Dendritic cell treated with granulocyte-macrophage colony-stimulating factor and Interleukin-4, amounts not matched to agents 40 ng/mL and 50 ng/mL, for 4 days (primary cell): Measurements from ENCODE around the gene TSPEAR.

Source experiments
- H3K27ac Mint-ChIP-seq: one replicate; pipeline ENCODE4 v1.8.0; 2022; ENCODE audit warnings: mild to moderate bottlenecking, mixed read lengths
- H3K27me3 Mint-ChIP-seq: one replicate; pipeline ENCODE4 v1.8.0; 2022; ENCODE audit warnings: mild to moderate bottlenecking, mixed read lengths
- H3K36me3 Mint-ChIP-seq: one replicate; pipeline ENCODE4 v1.8.0; 2022; ENCODE audit warnings: low read depth, mixed read lengths
- H3K4me1 Mint-ChIP-seq: one replicate; pipeline ENCODE4 v1.8.0; 2022; ENCODE audit warnings: low read depth, mixed read lengths
- H3K4me3 Mint-ChIP-seq: one replicate; pipeline ENCODE4 v1.8.0; 2022; ENCODE audit warnings: mild to moderate bottlenecking, moderate library complexity, mixed read lengths
- H3K9me3 Mint-ChIP-seq: one replicate; pipeline ENCODE4 v1.8.0; 2022; ENCODE audit warnings: mixed read lengths
- intact Hi-C: fragments of 100-400 bp; cut with micrococcal nuclease; formaldehyde crosslinking; loops from one replicate; pipeline ENCODE4 v1.15.0; 2022

Gene TSPEAR

GRCh38 chr21:44544566-44544965, 166.8 kb downstream of the TSPEAR start:
- intact Hi-C loops = no loop called here
- Mint-ChIP-seq H3K9me3 (peaks cover 15% of the 10 kb centered on the region), H3K4me3 (no peak overlapping the region), H3K4me1 (no peaks in the 10 kb centered on the region), H3K27ac (no peak overlapping the region), H3K36me3 (no peaks in the 10 kb centered on the region), H3K27me3 (peaks cover 31% of the 10 kb centered on the region)

GRCh38 chr21:44542716-44543115, 168.7 kb downstream of the TSPEAR start:
- Mint-ChIP-seq H3K4me1 (no peaks in the 10 kb centered on the region), H3K4me3 (no peak overlapping the region), H3K9me3 (peaks cover 15% of the 10 kb centered on the region), H3K27ac (no peak overlapping the region), H3K36me3 (no peaks in the 10 kb centered on the region), H3K27me3 (peaks cover 16% of the 10 kb centered on the region)
- intact Hi-C loops = no loop called here

GRCh38 chr21:44540741-44541288, 170.6 kb downstream of the TSPEAR start:
- Mint-ChIP-seq H3K4me3 (no peak overlapping the region), H3K9me3 (no peaks in the 10 kb centered on the region), H3K36me3 (no peaks in the 10 kb centered on the region), H3K27me3 (no peaks in the 10 kb centered on the region), H3K27ac (no peak overlapping the region), H3K4me1 (no peaks in the 10 kb centered on the region)
- intact Hi-C loops = no loop called here

- Mint-ChIP-seq H3K36me3 (no peaks in the 10 kb centered on the region), H3K4me1 (no peaks in the 10 kb centered on the region), H3K4me3 (no peak within 1 kb of the TSS), H3K9me3 (no peaks in the 10 kb centered on the region), H3K27me3 (no peaks in the 10 kb centered on the region), H3K27ac (no peak within 1 kb of the TSS)
- intact Hi-C loops = no loop called here
These were observed 171.2 kb downstream of the TSPEAR start, which contains the start of gene KRTAP10-1 for GRCh38 chr21:44539991-44540666. KRTAP10-1 (minus strand) TSS chr21:44540195; CDS start chr21:44540150, 45 bp downstream.

- intact Hi-C loops = no loop called here
- H3K27ac Mint-ChIP-seq = no peak overlapping the region
- H3K27me3 Mint-ChIP-seq = no peaks in the 10 kb centered on the region
- H3K36me3 Mint-ChIP-seq = no peaks in the 10 kb centered on the region
- H3K4me1 Mint-ChIP-seq = no peaks in the 10 kb centered on the region
- no peaks in the 10 kb centered on the region for H3K9me3 Mint-ChIP-seq
- H3K4me3 Mint-ChIP-seq = no peak overlapping the region
These were observed 172.3 kb downstream of the TSPEAR start for GRCh38 chr21:44539046-44539445.

DNA sequence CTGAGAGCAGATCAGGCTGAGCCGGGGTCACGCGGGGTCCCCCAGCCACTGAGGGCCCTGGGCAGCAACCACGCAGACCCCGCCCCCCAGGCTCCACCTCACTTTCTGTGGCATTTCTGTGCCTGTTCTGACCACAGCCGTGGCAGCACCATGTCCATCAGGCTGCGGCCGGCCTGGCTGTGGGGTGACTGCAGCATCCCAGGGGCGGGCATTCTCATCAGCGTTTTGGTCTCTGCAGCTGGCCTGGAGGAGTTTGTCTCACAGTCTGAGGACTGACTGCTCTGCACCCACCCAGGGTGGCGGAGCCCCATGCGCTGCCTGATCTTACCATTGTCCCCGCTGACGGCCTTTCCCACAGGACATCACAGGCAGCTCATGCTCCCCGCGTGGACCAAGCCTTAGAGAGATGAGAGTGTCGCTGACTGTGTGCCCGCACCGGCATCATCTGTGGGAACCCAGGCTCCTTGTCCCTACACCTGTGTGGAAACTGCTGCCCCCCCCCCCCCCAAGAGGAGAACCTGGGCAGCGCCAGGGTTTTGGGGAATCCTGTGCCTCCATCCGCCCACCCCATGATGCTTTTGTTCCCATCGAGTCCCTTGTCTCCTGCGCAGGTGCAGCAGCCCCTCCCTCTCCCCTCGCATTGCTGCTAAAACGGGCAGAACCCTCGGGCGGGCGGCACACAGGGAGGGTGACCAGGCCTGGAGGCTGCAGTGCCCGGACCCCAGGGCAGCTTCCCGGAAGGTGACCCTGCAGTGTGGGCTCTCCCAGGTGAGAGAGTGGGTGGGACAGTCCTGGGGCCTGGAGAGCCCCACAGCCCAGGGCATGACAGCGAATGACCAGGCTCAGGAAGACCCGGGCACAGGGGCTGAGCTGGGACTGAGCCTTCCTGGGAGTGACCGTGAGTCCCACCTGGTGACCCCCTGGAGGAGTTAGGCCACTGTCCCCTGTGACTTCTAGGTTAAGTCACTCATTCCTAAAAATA, 173.2 kb downstream of the TSPEAR start:
- Mint-ChIP-seq H3K27me3 (no peaks in the 10 kb centered on the region), H3K9me3 (no peaks in the 10 kb centered on the region), H3K4me3 (no peak overlapping the region), H3K36me3 (no peaks in the 10 kb centered on the region), H3K27ac (no peak overlapping the region), H3K4me1 (no peaks in the 10 kb centered on the region)
- intact Hi-C loops = no loop called here

DNA sequence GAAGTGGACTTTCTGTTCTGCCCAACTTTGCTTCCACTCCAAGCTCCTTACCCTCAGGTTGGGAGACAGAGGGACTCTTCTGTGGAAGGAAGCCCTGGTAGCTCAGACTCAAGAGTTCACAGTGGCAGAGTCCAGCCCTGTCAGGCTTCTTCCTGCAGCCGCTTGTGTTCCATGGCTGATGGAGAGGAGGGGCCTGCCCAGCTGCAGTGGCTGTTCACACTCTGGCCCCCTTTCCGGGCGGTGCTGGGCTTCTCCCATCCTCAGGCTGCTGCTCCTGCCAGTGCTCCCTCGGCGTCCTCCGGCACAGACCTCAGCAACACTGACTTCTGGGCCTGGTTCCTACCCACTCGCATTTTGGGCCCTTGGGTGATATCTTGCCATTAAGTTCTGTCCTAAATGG, 175.4 kb downstream of the TSPEAR start:
- intact Hi-C loops = no loop called here
- Mint-ChIP-seq H3K4me1 (no peaks in the 10 kb centered on the region), H3K27ac (no peak overlapping the region), H3K9me3 (no peaks in the 10 kb centered on the region), H3K36me3 (no peaks in the 10 kb centered on the region), H3K27me3 (no peaks in the 10 kb centered on the region), H3K4me3 (no peak overlapping the region)

GRCh38 chr21:44534688-44535087, 176.7 kb downstream of the TSPEAR start:
- H3K36me3 Mint-ChIP-seq = no peaks in the 10 kb centered on the region
- no peaks in the 10 kb centered on the region for H3K27me3 Mint-ChIP-seq
- intact Hi-C loops = no loop called here
- no peak overlapping the region for H3K4me3 Mint-ChIP-seq
- H3K4me1 Mint-ChIP-seq = no peaks in the 10 kb centered on the region
- H3K9me3 Mint-ChIP-seq = no peaks in the 10 kb centered on the region
- no peak overlapping the region for H3K27ac Mint-ChIP-seq

DNA sequence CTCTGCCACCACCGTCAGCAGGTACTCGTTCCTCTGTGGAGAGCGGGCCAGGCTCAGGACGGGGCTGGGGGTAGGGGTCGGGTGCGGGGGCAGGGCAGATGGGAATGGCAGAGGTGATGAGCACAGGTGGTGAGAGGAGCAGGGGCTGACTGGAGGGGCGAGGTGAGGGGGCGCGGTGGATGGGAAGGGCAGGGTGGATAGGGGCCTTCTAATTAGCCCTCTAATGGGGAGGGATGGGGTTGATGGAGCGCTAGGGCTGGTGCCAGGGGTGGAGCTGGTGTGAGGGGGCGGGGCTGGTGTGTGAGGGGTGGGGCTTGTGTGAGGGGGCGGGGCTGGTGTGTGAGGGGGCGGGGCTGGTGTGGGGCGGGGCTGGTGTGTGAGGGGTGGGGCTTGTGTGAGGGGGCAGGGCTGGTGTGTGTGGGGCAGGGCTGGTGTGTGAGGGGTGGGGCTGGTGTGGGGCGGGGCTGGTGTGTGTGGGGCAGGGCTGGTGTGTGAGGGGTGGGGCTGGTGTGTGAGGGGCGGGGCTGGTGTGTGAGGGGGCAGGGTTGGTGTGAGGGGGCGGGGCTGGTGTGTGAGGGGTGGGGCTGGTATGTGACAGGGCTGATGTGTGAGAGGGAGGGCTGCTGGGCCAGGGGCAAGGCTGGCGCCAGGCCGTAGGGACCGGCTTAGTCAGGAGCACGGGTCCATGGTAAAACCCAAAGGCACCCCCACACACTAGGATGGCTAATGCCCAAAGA, 177.3 kb downstream of the TSPEAR start:
- Mint-ChIP-seq H3K27ac (no peak overlapping the region), H3K9me3 (no peaks in the 10 kb centered on the region), H3K36me3 (no peaks in the 10 kb centered on the region), H3K27me3 (no peaks in the 10 kb centered on the region), H3K4me1 (no peaks in the 10 kb centered on the region), H3K4me3 (no peak overlapping the region)
- intact Hi-C loops = no loop called here

DNA sequence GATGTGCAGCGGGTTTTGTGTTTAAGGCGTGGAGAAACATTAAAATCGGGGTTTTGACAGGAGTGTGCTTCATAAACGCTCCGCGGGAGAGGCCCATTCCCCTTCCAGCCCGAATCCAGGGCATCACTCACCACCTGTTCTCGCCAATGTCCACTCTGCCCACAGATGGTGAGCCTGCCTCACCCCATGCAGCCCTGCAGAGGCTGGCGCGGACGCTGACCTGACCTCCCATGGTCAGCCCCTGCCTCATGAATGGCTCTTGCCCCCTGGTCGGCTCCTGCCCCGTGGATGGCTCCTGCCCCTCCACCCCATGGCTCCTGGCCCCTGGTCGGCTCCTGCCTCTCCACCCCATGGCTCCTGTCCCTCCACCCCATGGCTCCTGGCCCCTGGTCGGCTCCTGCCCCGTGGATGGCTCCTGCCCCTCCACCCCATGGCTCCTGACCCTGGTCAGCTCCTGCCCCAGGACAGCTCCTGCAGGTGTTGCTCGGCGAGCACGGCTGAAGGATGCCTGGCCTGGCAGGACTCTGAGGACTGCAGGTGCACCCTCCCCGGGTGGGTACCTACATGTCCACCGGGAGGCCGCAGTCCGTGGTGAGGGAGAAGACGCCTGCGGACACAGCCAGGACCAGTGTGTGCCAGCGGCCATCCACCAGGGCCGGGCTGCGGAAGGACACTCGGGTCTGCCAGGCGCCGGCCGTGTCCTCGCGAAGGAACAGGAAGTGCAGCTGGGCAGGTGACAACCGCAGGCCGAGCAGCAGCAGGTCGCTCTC, 178.1 kb downstream of the TSPEAR start:
- Mint-ChIP-seq H3K9me3 (no peaks in the 10 kb centered on the region), H3K27ac (no peak overlapping the region), H3K4me1 (no peaks in the 10 kb centered on the region), H3K27me3 (no peaks in the 10 kb centered on the region), H3K4me3 (no peak overlapping the region), H3K36me3 (no peaks in the 10 kb centered on the region)
- intact Hi-C loops = no loop called here

DNA sequence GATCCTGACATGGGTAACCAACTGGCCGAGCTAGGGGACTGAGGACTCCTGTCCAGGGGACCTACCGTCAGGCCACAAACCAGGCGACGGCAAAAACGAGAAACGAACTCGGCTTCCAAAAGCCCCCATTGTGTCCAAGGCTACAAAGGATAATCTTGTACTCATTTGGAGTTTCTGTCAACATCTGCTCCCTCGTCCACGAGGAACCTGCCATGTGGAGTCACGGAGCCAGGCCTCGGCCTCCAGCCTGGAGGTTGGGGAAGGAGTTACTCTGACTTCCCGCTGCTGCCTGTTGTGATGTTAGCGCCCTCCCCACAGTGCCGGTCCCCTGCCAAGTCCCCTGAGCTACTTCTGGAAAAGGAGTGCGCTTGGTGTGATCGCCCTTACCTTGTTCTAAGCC, 178.7 kb downstream of the TSPEAR start:
- Mint-ChIP-seq H3K27me3 (no peaks in the 10 kb centered on the region), H3K4me1 (no peaks in the 10 kb centered on the region), H3K9me3 (no peaks in the 10 kb centered on the region), H3K36me3 (no peaks in the 10 kb centered on the region), H3K4me3 (no peak overlapping the region), H3K27ac (no peak overlapping the region)
- intact Hi-C loops = no loop called here

- Mint-ChIP-seq H3K36me3 (no peaks in the 10 kb centered on the region), H3K4me3 (no peak overlapping the region), H3K27ac (no peak overlapping the region), H3K27me3 (no peaks in the 10 kb centered on the region), H3K4me1 (no peaks in the 10 kb centered on the region), H3K9me3 (no peaks in the 10 kb centered on the region)
- intact Hi-C loops = no loop called here
These were observed 179.5 kb downstream of the TSPEAR start for GRCh38 chr21:44531606-44532564.
